NCI-H2107 (cell line): Measurements from ENCODE around the gene CASKIN1.
"Not testable (repeated sequence)": the region's sequence is repeated elsewhere in the genome, so short reads cannot be mapped to it uniquely, and the experiment has no call there.

Source experiments
- DNase-seq: peaks from one replicate; lab custom pipeline; 2025; lab: John Stamatoyannopoulos, UW

CASKIN1 gene

GRCh38 chr16:2210386-2211365, 14.3 kb upstream of the CASKIN1 start, which contains the start of gene BRICD5:
BRICD5 (minus strand) TSS chr16:2210863; CDS start chr16:2210833, 30 bp downstream.
- no peak for DNase-seq

DNA sequence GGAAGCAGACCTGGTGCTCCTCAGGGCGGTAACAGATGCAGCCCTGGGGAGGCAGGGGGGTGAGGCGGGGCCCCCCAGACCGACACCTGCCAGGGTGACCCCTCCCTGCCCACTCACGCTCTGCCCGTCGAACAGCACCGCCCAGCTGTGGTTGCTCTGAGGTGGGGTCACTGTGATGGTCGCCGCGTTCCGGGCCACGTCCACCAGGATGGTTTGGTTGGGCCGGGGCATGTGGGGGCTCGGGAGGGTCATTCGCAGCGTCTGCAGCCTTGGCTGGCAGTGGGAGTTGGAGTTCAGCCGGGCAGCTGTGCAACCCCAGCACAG, 13.6 kb upstream of the CASKIN1 start:
- DNase-seq, result no peak

DNA sequence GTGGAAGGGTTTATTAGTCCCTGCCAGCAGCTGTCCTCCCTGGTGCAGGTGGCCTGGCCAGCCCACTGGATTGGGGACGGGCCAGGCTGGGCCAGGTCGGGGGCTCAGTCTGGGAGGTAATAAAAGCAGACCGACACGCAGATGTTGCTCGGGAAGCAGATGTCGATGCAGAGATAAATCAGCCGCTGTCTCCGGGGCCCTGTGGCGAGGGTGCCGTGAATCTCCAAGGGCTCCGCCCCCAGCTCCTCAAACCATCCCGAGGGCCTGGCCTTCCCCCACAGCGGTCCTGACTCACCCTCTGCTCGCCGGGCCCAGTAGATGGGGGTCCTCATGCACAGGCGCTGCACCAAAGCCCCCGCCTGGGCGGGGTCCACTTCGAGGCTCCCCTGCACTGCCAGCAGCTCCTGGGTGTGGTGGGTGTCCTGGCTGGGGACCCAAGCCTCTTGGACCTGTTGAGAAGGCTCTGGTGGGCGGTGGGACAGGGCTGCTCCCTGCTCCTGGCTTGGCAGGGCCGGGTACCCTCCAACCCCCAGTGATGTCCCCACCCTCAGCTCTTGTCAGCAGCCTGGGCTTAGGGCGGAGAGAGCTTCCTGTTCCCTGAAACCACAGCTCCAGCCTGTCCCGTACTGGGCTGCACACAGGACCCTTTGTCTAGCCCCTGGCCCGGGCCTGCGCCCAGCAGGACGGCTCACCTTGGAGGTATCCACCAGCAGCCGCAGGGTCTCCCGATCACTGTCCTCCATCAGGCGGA, 13.0 kb upstream of the CASKIN1 start:
- DNase-seq, result no peak

GRCh38 chr16:2208772-2209171, 12.4 kb upstream of the CASKIN1 start:
- DNase-seq, result no peak

GRCh38 chr16:2208308-2208707, 11.9 kb upstream of the CASKIN1 start:
- peak; percentile 29 for DNase-seq

- DNase-seq, result no peak
These were observed 11.5 kb upstream of the CASKIN1 start for GRCh38 chr16:2207872-2208271.

DNA sequence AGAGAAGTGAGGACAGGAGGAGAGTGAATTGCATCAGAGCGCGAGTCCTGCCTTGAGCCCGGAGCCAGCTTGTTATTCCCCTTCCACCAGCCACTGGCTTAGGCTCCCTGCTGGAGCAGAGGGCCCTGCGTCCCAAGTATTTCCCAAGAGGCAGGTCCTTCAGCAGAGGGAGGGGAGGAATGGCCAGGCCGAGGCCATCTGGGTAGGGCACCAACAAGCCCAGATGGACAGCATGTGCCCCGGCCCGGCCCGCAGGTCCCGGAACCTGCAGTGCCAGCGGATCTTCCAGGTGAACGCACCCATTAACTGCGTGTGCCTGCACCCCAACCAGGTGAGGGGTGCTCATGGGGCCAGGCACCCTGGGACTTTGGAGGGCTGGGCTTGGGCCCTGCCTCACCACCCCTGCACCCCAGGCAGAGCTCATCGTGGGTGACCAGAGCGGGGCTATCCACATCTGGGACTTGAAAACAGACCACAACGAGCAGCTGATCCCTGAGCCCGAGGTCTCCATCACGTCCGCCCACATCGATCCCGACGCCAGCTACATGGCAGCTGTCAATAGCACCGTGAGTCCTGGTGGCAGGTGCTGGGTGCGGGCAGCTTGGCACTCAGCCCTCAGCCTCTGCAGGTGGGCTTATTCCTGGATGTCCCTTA, 10.5 kb upstream of the CASKIN1 start:
- no peak for DNase-seq

DNA sequence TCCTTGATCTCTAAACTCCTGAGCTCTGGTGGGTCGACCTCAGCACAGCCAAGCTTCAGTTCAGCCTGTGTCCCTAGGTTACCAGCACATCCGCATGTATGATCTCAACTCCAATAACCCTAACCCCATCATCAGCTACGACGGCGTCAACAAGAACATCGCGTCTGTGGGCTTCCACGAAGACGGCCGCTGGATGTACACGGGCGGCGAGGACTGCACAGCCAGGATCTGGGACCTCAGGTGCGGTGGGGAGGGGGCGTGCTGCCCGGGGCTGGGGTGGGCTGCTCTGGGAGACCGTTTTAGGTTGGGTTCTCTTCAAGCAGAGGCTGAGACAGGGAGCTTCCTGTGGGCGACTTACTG, 10.0 kb upstream of the CASKIN1 start:
- no peak for DNase-seq

GRCh38 chr16:2205967-2206313, 9.5 kb upstream of the CASKIN1 start:
- DNase-seq, result no peak

DNA sequence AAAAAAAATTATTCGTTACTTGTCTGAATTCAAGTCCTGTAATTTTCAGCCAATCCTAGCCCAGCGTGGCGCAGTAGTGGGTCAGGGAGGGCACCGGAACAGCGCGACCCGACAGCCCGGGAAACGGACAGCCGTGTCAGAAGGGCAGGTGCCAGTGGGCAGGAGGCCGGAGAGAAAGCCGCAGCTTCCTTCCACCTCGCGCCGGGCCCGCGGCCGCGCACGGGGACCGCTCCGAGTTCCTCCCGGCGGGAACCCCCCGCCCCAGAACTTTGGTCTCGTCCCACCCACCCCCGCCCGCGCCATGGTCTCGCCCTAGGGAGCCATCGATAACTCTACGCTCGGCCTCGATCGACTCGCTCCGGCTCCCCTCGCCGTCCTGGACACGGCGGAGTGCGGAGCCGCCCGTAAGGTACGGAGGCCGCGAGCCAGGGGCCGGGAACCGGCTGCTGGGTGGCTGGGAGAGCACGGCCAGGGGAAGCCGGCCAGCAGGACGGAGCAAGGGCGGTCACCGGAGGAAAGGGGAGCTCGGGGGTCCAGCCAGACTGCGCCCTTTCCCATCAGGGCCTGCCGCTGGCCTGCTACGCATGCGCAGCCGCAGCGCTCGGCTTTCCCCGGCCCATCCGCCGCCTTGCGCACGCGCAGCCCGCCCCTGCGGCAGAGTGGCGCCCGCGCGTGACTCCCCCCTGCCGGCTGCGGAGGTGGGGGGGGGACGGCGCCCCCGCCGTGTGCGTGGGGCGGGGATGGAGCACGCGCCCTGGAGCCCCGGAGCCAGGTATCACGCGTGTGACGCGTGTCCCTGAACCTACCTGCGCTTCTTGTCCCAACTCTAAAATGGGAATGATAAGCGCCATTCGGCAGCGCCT, 8.9 kb upstream of the CASKIN1 start, which contains the start of gene MLST8:
Gene MLST8 (plus strand): TSS at position 351 of the 863 bp plus-strand sequence. CDS start 632 bp downstream, outside the sequence.
- DNase-seq, result peak; percentile 74

- DNase-seq, result no peak
These were observed 8.2 kb upstream of the CASKIN1 start for GRCh38 chr16:2204416-2205103.

DNA sequence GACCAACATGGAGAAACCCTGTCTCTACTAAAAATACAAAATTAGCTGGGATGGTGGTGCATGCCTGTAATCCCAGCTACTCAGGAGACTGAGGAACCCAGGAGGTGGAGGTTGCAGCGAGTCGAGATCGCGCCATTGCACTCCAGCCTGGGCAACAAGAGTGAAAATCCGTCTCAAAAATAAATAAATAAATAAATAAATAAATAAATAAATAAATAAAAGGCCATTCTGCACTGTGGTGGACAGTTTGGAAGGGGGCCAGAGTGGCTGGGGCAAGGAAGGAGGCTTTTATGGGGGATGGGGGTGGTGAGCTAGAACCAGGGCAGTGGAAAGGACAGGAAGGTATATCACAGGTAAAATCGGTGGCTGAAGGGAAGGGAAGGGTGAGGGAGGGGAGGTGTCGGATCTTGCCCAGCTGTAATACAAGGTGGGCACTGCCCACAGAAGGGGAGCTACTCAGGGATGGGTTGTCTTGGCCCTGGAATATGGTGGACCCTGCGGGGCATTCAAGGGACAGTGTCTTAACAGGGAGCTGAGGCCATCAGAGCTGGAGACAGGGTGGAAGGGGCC, 6.8 kb upstream of the CASKIN1 start:
- DNase-seq, result not testable (repeated sequence)

DNA sequence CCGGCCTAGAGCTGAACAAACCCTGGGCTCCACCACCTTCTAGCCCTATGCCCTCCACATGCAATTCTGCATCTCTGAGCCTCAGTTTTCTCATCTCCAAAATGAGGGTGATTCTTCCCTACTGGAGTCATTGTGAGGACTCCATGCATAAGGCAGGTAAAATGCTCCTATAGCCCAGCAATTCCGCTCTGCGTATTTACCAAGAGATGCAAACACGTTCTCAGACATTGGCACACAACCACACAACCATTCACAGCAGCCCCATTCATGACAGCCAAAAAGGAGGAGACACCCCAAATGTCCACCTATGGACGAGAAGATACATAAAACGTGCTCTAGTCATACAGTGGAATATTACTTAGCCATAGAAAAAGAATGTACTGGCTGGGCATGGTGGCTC, 3.9 kb upstream of the CASKIN1 start:
- DNase-seq, result no peak

- DNase-seq, result no peak
These were observed 3.3 kb upstream of the CASKIN1 start for GRCh38 chr16:2199621-2200139.

- no peak for DNase-seq
These were observed 2.7 kb upstream of the CASKIN1 start for GRCh38 chr16:2199095-2199494.

- DNase-seq, result no peak
These were observed 1.9 kb upstream of the CASKIN1 start for GRCh38 chr16:2198283-2198682.

DNA sequence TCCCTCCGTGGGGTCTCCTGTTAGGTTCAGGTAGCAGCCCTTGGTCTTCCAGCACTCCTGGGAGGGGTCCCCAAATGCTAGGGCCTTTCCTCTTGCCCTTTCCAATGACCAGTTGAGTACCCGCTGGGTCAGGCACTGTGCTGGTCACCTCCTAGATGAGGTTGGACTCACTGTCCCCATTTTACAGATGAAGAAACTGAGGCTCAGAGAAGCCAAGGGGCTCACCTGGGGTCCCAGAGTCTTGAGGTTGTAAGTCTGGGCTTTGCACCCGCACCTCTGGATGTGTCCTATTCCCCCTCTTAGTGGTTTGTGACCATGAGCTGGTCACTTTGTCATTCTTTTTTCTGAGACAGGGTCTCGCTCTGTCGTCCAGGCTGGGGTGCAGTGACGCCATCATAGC, 1.4 kb upstream of the CASKIN1 start:
- DNase-seq, result no peak

DNA sequence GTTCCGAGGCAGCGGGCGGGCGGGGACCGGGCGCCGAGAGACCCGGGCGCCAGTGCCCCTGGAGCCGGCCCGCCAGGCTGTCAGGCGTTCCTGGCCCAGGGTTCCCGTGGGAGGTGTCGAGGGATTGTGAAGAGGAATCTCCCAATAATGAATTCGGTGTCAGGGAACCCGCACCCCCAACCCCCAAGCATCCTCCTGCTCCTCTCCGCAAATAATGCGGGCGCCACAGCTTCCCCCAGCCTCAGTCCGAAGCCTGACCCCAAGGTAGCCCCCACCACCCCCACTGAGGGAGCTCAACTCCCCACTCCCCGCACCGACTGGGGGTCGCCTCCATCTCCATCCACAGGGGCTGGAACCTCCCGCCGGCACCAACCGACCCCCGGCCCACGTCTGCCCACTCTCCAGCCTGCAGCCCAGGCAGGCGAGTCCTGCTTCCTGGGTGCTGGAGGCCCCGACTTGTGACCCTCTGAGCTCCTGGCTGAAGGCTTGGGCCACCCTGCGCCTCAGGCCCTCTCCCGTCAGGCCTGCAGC, 641 bp upstream of the CASKIN1 start:
- DNase-seq, result no peak

- DNase-seq, result no peak
These were observed 863 bp downstream of the CASKIN1 start for GRCh38 chr16:2195322-2196161.
